Neutrophil (primary cell): ENCODE measurements around the gene SEMA3D.

Experiments used
- H3K27ac ChIP-seq: fragments of 200-600 bp; sonication (generic); 2 replicates; pipeline ENCODE4 v1.5.1; 2016; ENCODE audit warnings: mild to moderate bottlenecking, moderate library complexity
- H3K27me3 ChIP-seq: fragments of 200-600 bp; sonication (generic); 2 replicates; pipeline ENCODE4 v1.6.0; 2016; ENCODE audit warnings: mild to moderate bottlenecking
- H3K36me3 ChIP-seq: fragments of 200-600 bp; sonication (generic); 2 replicates; pipeline ENCODE4 v1.5.1; 2017
- H3K4me1 ChIP-seq, 2 experiments: fragments of 200-600 bp in 1 of 2; sonication (generic) in 1 of 2; 1 replicate in 1 of 2; 2 replicates in 1 of 2; pipeline versions ENCODE4 v1.5.1 to v1.6.1; 2013 to 2016; ENCODE audit warnings: low read depth in 1 of 2, low read length in 1 of 2, mild to moderate bottlenecking in 1 of 2, moderate library complexity in 1 of 2; ENCODE audit not compliant: control insufficient read depth in 1 of 2, insufficient read depth in 1 of 2
- H3K4me3 ChIP-seq, 2 experiments: fragments of 200-600 bp in 1 of 2; sonication (generic) in 1 of 2; 1 replicate in 1 of 2; 2 replicates in 1 of 2; pipeline ENCODE4 v1.5.1; 2013 to 2016; ENCODE audit warnings: low read depth in 1 of 2, low read length in 1 of 2, mild to moderate bottlenecking in 1 of 2, moderate library complexity in 1 of 2
- H3K9me3 ChIP-seq: fragments of 200-600 bp; sonication (generic); 2 replicates; pipeline ENCODE4 v1.5.1; 2016
- CTCF ChIP-seq: fragments of 200-600 bp; sonication (generic); IDR thresholded peaks from 2 replicates; pipeline ENCODE4 v1.5.1; 2016; ENCODE audit warnings: antibody characterized with exemption

Gene SEMA3D

GRCh38 chr7:84949067-84949466 lies 237.8 kb downstream of the SEMA3D start:
- Histone ChIP-seq H3K27me3 (no peaks in the 10 kb centered on the region), H3K36me3 (no peaks in the 10 kb centered on the region), H3K9me3 (no peaks in the 10 kb centered on the region), H3K4me1 (no peaks in the 10 kb centered on the region), H3K27ac (no peak overlapping the region), H3K4me3 (no peak overlapping the region)
- TF ChIP-seq CTCF: no peak

- Histone ChIP-seq H3K27ac (no peak overlapping the region), H3K9me3 (no peaks in the 10 kb centered on the region), H3K4me1 (no peaks in the 10 kb centered on the region), H3K4me3 (no peak overlapping the region), H3K27me3 (no peaks in the 10 kb centered on the region), H3K36me3 (no peaks in the 10 kb centered on the region)
- TF ChIP-seq CTCF: no peak
These were observed 238.2 kb downstream of the SEMA3D start for GRCh38 chr7:84948634-84949033.

GRCh38 chr7:84946549-84946948 lies 240.3 kb downstream of the SEMA3D start:
- H3K4me1 ChIP-seq: no peaks in the 10 kb centered on the region
- no peak overlapping the region for H3K27ac ChIP-seq
- no peak overlapping the region for H3K4me3 ChIP-seq
- no peaks in the 10 kb centered on the region for H3K36me3 ChIP-seq
- TF ChIP-seq CTCF: no peak
- H3K9me3 ChIP-seq: no peaks in the 10 kb centered on the region
- no peaks in the 10 kb centered on the region for H3K27me3 ChIP-seq
